ENCODE results near the gene EGFL6.
"Not testable (repeated sequence)": the region's sequence is repeated elsewhere in the genome, so short reads cannot be mapped to it uniquely, and the experiment has no call there.

- not testable (repeated sequence) for TF ChIP-seq CEBPB (IDR thresholded peaks at IDR 0.05; ENCODE audit: low read depth, low read length); CTCF (conservative IDR thresholded peaks at IDR 0.05; ENCODE audit: low read depth, low read length); MXI1 (IDR thresholded peaks at IDR 0.05; ENCODE audit: borderline replicate concordance, low read depth, low read length); SMC3 (IDR thresholded peaks at IDR 0.05; ENCODE audit: low read depth, low read length); ELK1 (IDR thresholded peaks at IDR 0.05; ENCODE audit: borderline replicate concordance, low read depth, low read length); RFX5 (IDR thresholded peaks at IDR 0.05; ENCODE audit: low read depth, low read length); MAZ (IDR thresholded peaks at IDR 0.05; ENCODE audit: borderline replicate concordance, low read depth, low read length); POLR2A (IDR thresholded peaks at IDR 0.05; ENCODE audit: low read depth, low read length); RAD21 (IDR thresholded peaks at IDR 0.05; ENCODE audit: low read length); CHD1 (IDR thresholded peaks at IDR 0.05; ENCODE audit: low read depth, low read length); FOS (IDR thresholded peaks at IDR 0.05; ENCODE audit: low read depth, low read length)
These were observed 110.3 kb downstream of the EGFL6 start for GRCh38 chrX:13679700-13680099.

Measured in IMR-90 (cell line).